ENCODE measurements around the gene MAML3. TPM values are rescaled to one million over a fixed set of nuclear protein-coding genes. Genes with fewer than 3 reads are reported as not detected.

MAML3 gene
- total and polyA plus RNA-seq, 2 of the 13 experiments (the other 11 are each of a cell fraction or from before 2014, with no cell fraction given): 0.05 to 0.13 TPM

DNA sequence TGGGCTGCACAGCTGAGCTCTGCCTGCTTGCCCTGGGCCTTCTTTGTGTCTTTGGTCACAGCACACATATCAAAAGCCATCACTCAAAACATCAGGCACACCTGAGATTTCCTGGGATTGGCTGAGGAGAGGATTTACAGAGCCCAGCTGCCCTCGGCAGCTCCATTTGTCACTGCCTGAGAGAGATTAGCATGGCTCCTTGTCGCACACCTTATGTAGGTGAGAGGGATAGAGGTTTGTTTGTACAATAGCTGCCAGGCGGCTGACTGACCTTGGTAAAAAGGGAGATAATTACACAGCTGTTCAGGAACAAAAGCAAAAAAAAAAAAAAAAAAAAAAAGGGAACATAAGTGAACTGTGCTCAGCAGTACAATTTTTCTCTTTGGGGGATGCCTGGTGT lies 425.1 kb downstream of the MAML3 start (continued):
- TF ChIP-seq BCL6 (CRISPR knock-in tag; IDR thresholded peaks at IDR 0.05) (peak; percentile 46), ZBTB44 (CRISPR knock-in tag; IDR thresholded peaks at IDR 0.05) (no peak), POLR2AphosphoS5 (IDR thresholded peaks at IDR 0.05; ENCODE audit: low read depth, low read length) (no peak), FOXC1 (CRISPR knock-in tag; IDR thresholded peaks at IDR 0.05; ENCODE audit: borderline replicate concordance) (no peak), ZNF562 (CRISPR knock-in tag; IDR thresholded peaks at IDR 0.05; ENCODE audit: borderline replicate concordance) (no peak), NFE2L1 (CRISPR knock-in tag; IDR thresholded peaks at IDR 0.05; ENCODE audit: borderline replicate concordance) (no peak), TBX2 (CRISPR knock-in tag; IDR thresholded peaks at IDR 0.05; ENCODE audit: borderline replicate concordance) (peak; percentile 72), ZSCAN31 (CRISPR knock-in tag; IDR thresholded peaks at IDR 0.05; ENCODE audit: low read depth) (no peak), SP5 (CRISPR knock-in tag; IDR thresholded peaks at IDR 0.05; ENCODE audit: borderline replicate concordance, low read depth) (no peak), ZNF781 (CRISPR knock-in tag; IDR thresholded peaks at IDR 0.05; ENCODE audit: borderline replicate concordance, not compliant biosample characterization) (no peak), SOX6 (IDR thresholded peaks at IDR 0.05) (no peak), SOX6 (CRISPR knock-in tag; IDR thresholded peaks at IDR 0.05) (peak; percentile 88), RXRB (CRISPR knock-in tag; IDR thresholded peaks at IDR 0.05; ENCODE audit: borderline replicate concordance) (peak; percentile 34; the same call in 1 of the 2 replicates), ZHX1 (CRISPR knock-in tag; IDR thresholded peaks at IDR 0.05; ENCODE audit: low read depth) (no peak), EZH2 (conservative IDR thresholded peaks at IDR 0.05; ENCODE audit: low read depth, low read length) (no peak), TOE1 (CRISPR knock-in tag; IDR thresholded peaks at IDR 0.05) (no peak), TCF7 (IDR thresholded peaks at IDR 0.05; ENCODE audit: low read depth) (0 out of 2 replicates have a peak, but pooled peaks have one; percentile 12), RORA (CRISPR knock-in tag; IDR thresholded peaks at IDR 0.05) (no peak)
- TF ChIP-seq, protein P1, sequence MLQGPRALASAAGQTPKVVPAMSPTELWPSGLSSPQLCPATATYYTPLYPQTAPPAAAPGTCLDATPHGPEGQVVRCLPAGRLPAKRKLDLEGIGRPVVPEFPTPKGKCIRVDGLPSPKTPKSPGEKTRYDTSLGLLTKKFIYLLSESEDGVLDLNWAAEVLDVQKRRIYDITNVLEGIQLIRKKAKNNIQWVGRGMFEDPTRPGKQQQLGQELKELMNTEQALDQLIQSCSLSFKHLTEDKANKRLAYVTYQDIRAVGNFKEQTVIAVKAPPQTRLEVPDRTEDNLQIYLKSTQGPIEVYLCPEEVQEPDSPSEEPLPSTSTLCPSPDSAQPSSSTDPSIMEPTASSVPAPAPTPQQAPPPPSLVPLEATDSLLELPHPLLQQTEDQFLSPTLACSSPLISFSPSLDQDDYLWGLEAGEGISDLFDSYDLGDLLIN (CRISPR knock-in tag; IDR thresholded peaks at IDR 0.05; ENCODE audit: borderline replicate concordance): no peak
- TF ChIP-seq, protein P2, sequence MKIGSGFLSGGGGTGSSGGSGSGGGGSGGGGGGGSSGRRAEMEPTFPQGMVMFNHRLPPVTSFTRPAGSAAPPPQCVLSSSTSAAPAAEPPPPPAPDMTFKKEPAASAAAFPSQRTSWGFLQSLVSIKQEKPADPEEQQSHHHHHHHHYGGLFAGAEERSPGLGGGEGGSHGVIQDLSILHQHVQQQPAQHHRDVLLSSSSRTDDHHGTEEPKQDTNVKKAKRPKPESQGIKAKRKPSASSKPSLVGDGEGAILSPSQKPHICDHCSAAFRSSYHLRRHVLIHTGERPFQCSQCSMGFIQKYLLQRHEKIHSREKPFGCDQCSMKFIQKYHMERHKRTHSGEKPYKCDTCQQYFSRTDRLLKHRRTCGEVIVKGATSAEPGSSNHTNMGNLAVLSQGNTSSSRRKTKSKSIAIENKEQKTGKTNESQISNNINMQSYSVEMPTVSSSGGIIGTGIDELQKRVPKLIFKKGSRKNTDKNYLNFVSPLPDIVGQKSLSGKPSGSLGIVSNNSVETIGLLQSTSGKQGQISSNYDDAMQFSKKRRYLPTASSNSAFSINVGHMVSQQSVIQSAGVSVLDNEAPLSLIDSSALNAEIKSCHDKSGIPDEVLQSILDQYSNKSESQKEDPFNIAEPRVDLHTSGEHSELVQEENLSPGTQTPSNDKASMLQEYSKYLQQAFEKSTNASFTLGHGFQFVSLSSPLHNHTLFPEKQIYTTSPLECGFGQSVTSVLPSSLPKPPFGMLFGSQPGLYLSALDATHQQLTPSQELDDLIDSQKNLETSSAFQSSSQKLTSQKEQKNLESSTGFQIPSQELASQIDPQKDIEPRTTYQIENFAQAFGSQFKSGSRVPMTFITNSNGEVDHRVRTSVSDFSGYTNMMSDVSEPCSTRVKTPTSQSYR (CRISPR knock-in tag; IDR thresholded peaks at IDR 0.05; ENCODE audit: borderline replicate concordance): no peak
- TF ChIP-seq, protein P3, sequence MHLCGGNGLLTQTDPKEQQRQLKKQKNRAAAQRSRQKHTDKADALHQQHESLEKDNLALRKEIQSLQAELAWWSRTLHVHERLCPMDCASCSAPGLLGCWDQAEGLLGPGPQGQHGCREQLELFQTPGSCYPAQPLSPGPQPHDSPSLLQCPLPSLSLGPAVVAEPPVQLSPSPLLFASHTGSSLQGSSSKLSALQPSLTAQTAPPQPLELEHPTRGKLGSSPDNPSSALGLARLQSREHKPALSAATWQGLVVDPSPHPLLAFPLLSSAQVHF (CRISPR knock-in tag; IDR thresholded peaks at IDR 0.05): no peak

Measured in HepG2 (cell line).